HG02588 (cell line): ENCODE results near the gene MMP17.

Experiments
- ATAC-seq: cut with Tn5 transposase; IDR thresholded peaks from one replicate; pipeline ENCODE4 v1.9.1; 2021; ENCODE audit warnings: mild to moderate bottlenecking, moderate library complexity; ENCODE audit not compliant: unreplicated experiment

MMP17 gene

DNA sequence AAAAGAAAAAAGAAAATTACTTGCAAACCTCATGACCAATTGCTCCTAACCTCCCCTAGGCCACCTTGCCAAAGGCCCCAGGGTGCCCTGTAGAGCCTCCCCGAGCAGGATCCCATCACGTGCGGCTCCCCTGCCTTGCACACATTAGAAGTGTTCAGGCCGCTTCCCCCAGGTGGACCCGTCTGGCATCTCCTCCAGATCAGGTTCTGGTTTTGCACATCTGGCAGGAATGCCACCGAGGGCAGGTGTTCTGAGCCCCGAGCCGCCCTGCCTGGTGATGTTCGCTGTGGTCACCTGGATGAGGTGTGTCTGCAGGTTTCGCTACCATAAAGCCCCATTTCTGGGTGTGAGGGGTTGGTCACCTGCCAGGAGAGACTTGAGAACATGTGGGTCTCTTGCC lies 19.3 kb downstream of the MMP17 start:
- ATAC-seq: no peak

GRCh38 chr12:131848753-131849152 lies 20.6 kb downstream of the MMP17 start:
- no peak for ATAC-seq

- ATAC-seq: no peak
Observed at GRCh38 chr12:131849700-131850553, 21.7 kb downstream of the MMP17 start.

GRCh38 chr12:131850856-131851559 lies 22.8 kb downstream of the MMP17 start:
- ATAC-seq: no peak

DNA sequence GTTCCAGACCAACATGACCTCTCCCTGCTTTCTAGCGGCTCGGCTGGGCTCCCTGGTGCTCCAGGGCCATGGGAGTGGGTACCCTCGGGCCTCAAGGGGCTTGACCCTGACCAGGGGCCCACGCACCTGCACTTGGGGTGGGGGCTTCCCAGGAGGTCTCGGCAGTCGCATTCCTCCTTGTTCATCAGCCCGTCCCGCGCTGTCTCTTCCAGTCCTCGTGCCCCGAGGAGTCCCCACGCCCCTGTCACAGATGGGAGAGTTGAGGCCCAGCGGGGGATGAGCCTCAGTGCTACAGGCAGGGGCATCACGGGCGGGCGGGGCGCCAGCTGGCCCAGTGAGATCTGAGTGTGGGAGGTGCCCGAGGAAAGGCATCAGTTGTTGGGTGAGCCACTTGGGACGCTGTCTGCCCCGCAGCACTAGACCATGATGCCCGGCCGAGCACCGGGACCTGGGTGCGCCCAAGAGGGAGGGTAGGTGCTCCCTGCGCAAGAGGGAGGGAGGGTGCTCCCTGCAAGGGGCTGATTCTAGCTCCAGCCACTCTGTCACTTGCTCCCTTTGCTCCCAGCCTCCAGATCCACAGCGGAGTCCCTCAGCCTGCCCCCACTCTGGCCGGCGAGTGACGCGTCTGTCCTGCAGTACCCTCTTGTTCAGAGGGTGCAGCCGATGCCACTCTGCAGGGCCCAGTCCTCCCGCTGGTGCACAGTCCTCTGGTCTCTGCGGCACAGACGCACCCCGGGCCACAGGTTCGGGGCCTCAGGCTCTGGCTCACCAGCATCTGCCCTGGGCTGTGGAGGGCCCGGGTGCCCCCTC lies 23.8 kb downstream of the MMP17 start:
- no peak for ATAC-seq

DNA sequence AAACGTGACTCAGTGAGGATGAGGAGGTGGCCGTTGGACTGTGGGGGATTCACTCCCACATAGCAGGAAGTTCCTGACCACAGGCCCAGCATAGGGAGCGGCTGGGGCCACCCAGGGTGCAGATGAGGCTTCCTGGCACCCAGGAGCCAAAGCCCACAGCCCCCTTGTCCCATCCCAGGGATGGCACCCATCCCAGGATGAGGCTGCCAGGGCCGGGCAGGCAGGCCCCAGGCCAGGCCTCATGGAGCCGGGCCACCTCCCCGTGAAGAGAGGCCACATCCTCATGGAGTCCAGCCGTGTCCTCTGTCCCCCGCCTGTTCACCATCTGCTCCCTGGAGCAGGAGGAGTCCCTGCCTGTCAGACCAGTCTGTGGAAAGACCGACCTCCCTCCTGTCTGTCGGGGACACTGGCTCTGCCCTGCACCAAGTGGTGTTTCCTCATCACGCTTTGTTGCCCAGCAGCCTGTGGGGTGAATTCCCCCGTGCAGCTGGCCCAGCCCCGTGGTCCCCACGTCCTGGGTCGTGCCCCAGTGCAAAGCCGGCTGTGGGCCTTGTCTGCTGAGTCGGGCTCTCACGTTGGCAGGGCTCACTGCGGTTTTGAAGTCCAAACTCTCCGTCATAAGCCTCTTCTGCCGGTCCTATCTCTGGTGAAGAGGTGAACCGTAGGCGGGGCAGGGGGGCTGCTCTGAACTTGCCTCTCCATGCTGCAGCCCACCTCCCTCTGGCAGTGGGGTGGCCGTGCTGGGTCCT lies 24.5 kb downstream of the MMP17 start:
- ATAC-seq: no peak

DNA sequence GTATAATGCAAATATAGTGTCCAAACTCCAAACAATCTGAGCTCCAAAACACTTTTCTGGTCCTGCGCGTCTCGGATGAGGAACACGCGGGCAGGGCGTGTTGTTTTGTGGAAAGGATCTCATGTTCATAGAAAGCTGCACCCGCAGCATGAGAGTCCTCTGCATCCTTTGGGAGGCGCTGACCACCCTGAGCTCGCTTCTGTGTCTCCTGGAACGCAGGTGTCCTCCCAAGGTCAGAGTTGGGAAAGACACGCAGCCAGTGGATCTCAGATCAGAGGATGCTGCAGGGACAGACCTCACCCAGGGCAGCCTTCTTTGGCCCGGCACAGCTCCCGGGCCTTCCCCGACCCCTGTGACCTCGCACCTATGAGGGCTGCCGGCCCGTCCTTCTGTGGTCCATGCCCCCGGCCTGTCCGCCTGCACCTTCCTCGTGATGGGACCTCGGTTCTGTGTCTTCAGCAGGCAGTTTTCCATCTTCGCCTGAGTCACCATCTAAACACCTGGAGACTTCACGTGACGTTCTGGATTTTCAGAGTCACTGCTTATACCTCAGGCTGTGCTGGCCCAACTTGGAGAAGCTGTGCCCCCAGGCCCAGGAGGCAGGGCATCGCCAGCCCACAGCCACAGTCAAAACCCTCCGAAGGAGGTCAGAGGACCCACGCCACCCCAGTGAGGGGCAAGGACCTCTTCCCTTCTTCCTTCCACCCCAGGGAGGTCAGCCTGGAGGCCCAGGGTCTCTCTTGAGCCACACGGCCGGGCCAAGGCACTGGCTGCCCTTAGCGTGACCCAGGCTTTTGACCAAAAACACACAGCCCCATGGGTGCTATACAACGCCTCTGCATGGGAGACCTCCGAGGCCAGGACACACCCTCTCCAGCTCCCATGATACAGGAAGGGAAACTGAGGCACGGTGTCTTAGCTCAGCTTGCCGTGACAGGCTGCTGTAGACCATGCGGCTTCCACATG lies 25.9 kb downstream of the MMP17 start:
- ATAC-seq: no peak

GRCh38 chr12:131854861-131855476 lies 26.8 kb downstream of the MMP17 start:
- ATAC-seq: no peak

DNA sequence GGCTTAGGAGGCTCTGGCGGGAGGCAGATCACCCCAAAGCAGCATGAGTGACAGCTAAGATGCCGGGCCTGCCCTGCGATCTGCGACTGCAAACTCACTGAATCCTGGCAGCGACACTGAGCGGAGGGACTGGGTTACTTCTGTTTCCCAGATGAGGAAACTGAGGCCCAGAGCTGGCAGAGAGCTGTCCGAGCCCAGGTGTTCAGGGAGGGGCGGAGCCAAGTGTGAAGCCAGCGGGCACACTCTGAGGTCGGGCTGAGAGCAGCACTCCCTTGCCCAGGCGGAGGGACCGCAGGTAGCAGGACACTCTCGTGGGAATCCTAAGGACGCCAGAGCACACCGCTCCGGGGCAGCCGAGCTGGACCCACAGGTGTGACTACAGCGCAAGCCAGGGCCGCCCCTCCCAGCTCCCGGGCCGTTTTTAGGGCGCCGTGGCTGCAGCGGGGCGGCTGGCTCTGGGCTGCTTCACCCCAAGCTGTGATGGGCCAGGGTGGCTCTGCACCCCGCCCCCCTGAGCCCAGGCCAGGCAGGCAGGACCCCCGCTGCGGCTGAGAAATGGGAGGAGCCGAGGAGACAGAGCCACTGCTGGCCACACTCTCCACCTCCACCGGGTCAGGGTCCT lies 27.4 kb downstream of the MMP17 start:
- ATAC-seq: no peak

DNA sequence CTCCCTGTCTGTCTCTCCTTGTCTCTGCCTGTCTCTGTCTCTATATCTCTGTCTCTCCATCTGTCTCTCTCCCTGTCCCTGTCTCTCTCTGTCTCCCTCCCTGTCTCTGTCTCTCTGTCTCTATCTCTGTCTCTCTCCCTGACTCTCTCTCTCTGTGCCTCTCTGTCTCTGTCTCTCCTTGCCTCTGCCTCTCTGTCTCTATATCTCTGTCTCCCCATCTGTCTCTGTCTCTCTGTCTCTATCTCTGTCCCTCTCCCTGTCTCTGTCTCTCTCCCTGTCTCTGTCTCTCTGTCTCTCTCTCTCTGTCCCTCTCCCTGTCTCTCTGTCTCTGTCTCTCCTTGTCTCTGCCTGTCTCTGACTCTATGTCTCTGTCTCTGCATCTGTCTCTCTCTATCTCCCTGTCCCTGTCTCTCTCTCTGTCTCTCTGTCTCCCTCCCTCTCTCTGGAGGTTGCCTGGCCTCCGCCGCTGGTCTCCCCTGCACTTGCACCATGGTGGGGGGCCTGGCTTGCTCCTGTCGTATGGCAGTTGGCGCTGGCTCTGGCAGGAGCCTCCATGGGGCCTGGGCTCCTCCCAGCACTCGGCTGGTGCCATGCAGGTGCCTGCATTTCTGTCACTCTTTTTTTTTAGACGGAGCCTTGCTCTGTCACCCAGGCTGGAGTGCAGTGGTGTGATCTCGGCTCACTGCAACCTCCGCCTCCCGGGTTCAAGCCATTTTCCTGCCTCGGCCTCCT lies 28.3 kb downstream of the MMP17 start:
- no peak for ATAC-seq

DNA sequence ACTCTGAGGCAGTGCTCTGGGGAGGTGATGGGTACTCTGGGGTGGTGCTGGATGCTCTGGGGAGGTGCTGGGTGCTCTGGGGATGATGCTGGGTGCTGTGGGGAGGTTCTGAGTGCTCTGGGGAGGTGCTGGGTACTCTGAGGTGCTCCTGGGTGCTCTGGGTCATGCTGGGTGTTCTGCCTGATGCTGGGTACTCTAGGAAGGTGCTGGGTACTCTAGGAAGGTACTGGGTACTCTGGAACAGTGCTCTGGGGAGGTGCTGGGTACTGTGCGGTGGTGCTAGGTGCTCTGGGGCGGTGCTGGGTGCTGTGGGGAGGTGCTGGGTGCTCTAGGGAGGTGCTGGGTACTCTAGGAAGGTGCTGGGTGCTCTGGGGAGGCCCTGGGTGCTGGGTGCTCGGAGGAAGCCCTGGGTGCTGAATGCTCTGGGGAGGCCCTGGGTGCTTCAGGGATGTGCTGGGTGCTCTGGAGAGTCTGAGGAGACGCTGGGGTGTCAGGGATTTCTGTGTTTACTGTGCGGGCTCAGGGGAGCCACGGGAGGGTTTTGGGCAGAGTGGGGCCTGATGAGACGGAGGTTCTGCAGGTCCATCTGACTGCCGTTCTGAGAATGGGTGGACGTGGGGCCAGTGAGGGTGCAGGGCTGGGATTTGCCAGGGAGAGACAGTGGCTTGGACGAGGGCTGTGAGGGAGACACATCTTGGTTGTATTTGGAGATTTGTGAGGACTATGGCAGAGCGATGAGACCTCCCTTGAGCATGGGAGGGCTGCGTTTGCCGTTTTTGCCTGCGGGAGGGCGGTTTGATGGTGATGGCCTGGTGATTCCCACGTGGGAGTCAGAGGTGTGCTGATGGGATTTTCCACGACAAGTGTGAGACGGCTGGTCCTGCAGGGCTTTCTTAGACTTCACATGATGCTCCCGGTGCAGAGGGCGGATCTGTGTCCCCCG lies 30.0 kb downstream of the MMP17 start:
- ATAC-seq: no peak

GRCh38 chr12:131860472-131861260 lies 32.5 kb downstream of the MMP17 start:
- ATAC-seq: no peak

GRCh38 chr12:131861261-131862083 lies 33.3 kb downstream of the MMP17 start:
- ATAC-seq: no peak

DNA sequence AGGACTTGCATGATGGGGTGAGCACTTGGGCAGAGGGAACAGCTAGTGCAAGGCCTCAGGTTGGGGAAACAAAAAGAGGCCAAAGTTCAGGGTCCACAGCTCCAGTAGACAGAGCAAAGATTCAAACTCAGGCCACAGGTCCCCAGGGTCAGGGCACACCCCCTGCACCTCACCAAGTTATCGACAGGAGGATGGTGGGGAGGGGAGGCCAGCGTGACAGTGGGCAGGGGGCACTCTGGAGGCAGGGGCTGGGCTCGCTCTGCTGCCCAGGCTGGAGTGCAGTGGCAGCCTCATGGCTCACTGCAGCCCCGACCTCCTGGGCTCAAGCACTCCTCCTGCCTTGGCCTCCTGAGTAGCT lies 33.9 kb downstream of the MMP17 start:
- no peak for ATAC-seq

GRCh38 chr12:131862600-131862993 lies 34.4 kb downstream of the MMP17 start:
- ATAC-seq: no peak
